Hepatocyte (in vitro differentiated cells): Measurements from ENCODE around the gene CDH6. TPM values are rescaled to one million over a fixed set of nuclear protein-coding genes. Genes with fewer than 3 reads are reported as not detected.

ENCODE experiments used
- DNase-seq: peaks from one replicate; pipeline ENCODE4 v3.0.0-alpha.2; 2016; ENCODE audit warnings: low spot score
- H2AFZ ChIP-seq: fragments of 200-600 bp; sonication (generic); 2 replicates; pipeline ENCODE4 v1.6.0; 2016; ENCODE audit warnings: antibody characterized with exemption, mild to moderate bottlenecking
- H3K27ac ChIP-seq: fragments of 200-600 bp; sonication (generic); 2 replicates; pipeline ENCODE4 v1.5.1; 2016; ENCODE audit warnings: mild to moderate bottlenecking
- H3K27me3 ChIP-seq: fragments of 200-600 bp; sonication (generic); 2 replicates; pipeline ENCODE4 v1.6.1; 2016
- H3K36me3 ChIP-seq: fragments of 200-600 bp; sonication (generic); replicated peaks from 2 replicates; pipeline ENCODE4 v1.5.1; 2016; ENCODE audit warnings: low read depth; ENCODE audit not compliant: insufficient read depth
- H3K4me1 ChIP-seq: fragments of 200-600 bp; sonication (generic); 2 replicates; pipeline ENCODE4 v1.5.1; 2016; ENCODE audit warnings: mild to moderate bottlenecking, moderate library complexity; ENCODE audit not compliant: insufficient read depth
- H3K4me2 ChIP-seq: fragments of 200-600 bp; sonication (generic); 2 replicates; pipeline ENCODE4 v1.6.0; 2016
- H3K4me3 ChIP-seq: fragments of 200-600 bp; sonication (generic); 2 replicates; pipeline ENCODE4 v1.5.1; 2016; ENCODE audit warnings: mild to moderate bottlenecking
- H3K79me2 ChIP-seq: fragments of 200-600 bp; sonication (generic); 2 replicates; pipeline ENCODE4 v1.6.0; 2017; ENCODE audit warnings: mild to moderate bottlenecking
- H3K9me2 ChIP-seq: fragments of 200-600 bp; sonication (generic); replicated peaks from 2 replicates; pipeline ENCODE4 v1.6.0; 2017; ENCODE audit warnings: mild to moderate bottlenecking; ENCODE audit not compliant: insufficient read depth
- H3K9me3 ChIP-seq: fragments of 200-600 bp; sonication (generic); 2 replicates; pipeline ENCODE4 v1.5.1; 2016; ENCODE audit warnings: low read depth, mild to moderate bottlenecking
- H4K20me1 ChIP-seq: fragments of 200-600 bp; sonication (generic); 2 replicates; pipeline ENCODE4 v1.6.0; 2016; ENCODE audit warnings: mild to moderate bottlenecking; ENCODE audit not compliant: insufficient read depth, poor library complexity, severe bottlenecking
- EZH2 ChIP-seq: fragments of 200-600 bp; sonication (generic); IDR thresholded peaks from 2 replicates; pipeline ENCODE4 v1.6.1; 2016; ENCODE audit warnings: antibody characterized with exemption, mild to moderate bottlenecking, borderline replicate concordance
- EZH2phosphoT487 ChIP-seq: fragments of 200-600 bp; sonication (generic); IDR thresholded peaks from one replicate; pipeline ENCODE4 v1.6.1; 2018; ENCODE audit warnings: antibody characterized with exemption, mild to moderate bottlenecking, low read depth, moderate library complexity; ENCODE audit not compliant: unreplicated experiment, severe bottlenecking
- WGBS: methylation state at CpG from one replicate; pipeline ENCODE4 v1.1.6; 2016; ENCODE audit warnings: low lambda C conversion rate; ENCODE audit errors: missing lambda C conversion rate; 5-methylcytosine and 5-hydroxymethylcytosine counted together
- polyA plus RNA-seq: library from polyadenylated mRNA; unstranded; fragments of >200 nt; fragmentation: Nextera tagmentation; extraction: Ambion mirVana; gene quantifications from 2 replicates; pipeline ENCODE4 v1.2.1, GENCODE V29; 2016
- total RNA-seq: library from RNA; depleted of rRNA; stranded (reverse); fragments of >200 nt; gene quantifications from 2 replicates; pipeline ENCODE4 v1.2.3, GENCODE V29; 2014
- TF ChIP-seq, protein P1 (sequence below): fragments of 200-600 bp; sonication (generic); IDR thresholded peaks from 2 replicates; pipeline ENCODE4 v1.5.1; 2016; ENCODE audit warnings: antibody characterized with exemption, mild to moderate bottlenecking; ENCODE audit not compliant: poor library complexity

The CDH6 gene
- total and polyA plus RNA-seq, 2 experiments from 2014 or later = 11.6 to 36.9 TPM

DNA sequence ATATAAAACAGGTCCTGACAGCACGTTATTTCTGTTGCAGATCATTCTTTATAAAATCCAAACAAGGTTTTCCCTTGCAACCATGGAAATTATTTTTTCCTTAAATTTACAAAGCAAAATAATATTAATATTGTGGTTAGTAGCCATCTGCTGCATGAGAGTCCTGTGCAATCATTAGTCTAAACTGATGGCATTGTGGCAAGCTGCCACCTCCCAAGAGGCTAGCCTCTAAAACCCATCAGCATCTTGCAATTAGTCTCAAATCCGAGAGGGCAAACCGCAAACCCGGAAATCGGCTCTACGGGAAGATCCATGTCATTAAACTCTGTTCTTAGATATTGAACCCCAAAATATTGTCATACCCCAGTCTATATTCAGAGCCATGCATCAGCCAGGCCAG is 11.3 kb upstream of the CDH6 start:
- Histone ChIP-seq H4K20me1 (no peaks in the 10 kb centered on the region), H3K27ac (no peak overlapping the region), H2AFZ (no peak overlapping the region), H3K9me2 (no peaks in the 10 kb centered on the region), H3K27me3 (peaks cover 5% of the 10 kb centered on the region), H3K9me3 (no peaks in the 10 kb centered on the region), H3K4me2 (no peak overlapping the region), H3K79me2 (no peaks in the 10 kb centered on the region), H3K4me3 (no peak overlapping the region), H3K4me1 (no peaks in the 10 kb centered on the region), H3K36me3 (no peaks in the 10 kb centered on the region)
- 97% methylated on average over 6 of the region's 6 CpGs for WGBS
- TF ChIP-seq, protein P1, sequence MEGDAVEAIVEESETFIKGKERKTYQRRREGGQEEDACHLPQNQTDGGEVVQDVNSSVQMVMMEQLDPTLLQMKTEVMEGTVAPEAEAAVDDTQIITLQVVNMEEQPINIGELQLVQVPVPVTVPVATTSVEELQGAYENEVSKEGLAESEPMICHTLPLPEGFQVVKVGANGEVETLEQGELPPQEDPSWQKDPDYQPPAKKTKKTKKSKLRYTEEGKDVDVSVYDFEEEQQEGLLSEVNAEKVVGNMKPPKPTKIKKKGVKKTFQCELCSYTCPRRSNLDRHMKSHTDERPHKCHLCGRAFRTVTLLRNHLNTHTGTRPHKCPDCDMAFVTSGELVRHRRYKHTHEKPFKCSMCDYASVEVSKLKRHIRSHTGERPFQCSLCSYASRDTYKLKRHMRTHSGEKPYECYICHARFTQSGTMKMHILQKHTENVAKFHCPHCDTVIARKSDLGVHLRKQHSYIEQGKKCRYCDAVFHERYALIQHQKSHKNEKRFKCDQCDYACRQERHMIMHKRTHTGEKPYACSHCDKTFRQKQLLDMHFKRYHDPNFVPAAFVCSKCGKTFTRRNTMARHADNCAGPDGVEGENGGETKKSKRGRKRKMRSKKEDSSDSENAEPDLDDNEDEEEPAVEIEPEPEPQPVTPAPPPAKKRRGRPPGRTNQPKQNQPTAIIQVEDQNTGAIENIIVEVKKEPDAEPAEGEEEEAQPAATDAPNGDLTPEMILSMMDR = no peak
- no peak for TF ChIP-seq EZH2
- no peak for TF ChIP-seq EZH2phosphoT487
- DNase-seq = no peak

DNA sequence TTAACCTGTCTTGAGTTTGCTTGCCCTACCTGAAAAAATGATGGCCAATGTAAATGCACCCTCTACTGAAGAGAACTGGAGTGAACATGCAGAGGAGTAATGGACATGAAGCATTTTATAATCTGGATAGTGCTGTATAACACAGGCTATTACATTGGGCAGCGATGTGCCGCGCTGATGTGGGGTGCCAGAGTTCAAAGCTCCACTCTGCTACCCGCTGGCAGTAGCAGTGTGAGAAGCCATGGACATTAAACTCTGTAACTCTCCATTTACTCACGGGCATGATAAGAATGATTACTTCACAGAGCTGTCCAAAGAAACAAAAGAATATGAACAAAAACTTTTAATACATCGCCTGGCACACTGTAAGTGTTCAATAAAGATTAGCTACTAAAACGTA is 7.5 kb upstream of the CDH6 start:
- TF ChIP-seq, protein P1 = no peak
- no peak for TF ChIP-seq EZH2phosphoT487
- no peak for TF ChIP-seq EZH2
- Histone ChIP-seq H3K27me3 (peaks cover 5% of the 10 kb centered on the region), H3K4me2 (no peak overlapping the region), H3K9me3 (no peaks in the 10 kb centered on the region), H3K4me3 (no peak overlapping the region), H3K27ac (no peak overlapping the region), H3K9me2 (no peaks in the 10 kb centered on the region), H3K79me2 (no peaks in the 10 kb centered on the region), H3K4me1 (no peaks in the 10 kb centered on the region), H3K36me3 (no peaks in the 10 kb centered on the region), H2AFZ (no peak overlapping the region), H4K20me1 (no peaks in the 10 kb centered on the region)
- DNase-seq = no peak
- 87% methylated on average over 7 of the region's 7 CpGs for WGBS

- Histone ChIP-seq H3K4me2 (no peak overlapping the region), H3K79me2 (no peaks in the 10 kb centered on the region), H3K4me3 (no peak overlapping the region), H3K27ac (no peak overlapping the region), H3K27me3 (peaks cover 12% of the 10 kb centered on the region), H3K36me3 (no peaks in the 10 kb centered on the region), H3K9me3 (no peaks in the 10 kb centered on the region), H4K20me1 (no peaks in the 10 kb centered on the region), H2AFZ (no peak overlapping the region), H3K9me2 (no peaks in the 10 kb centered on the region), H3K4me1 (no peaks in the 10 kb centered on the region)
- peak; percentile 62 for DNase-seq
- TF ChIP-seq EZH2phosphoT487 = no peak
- TF ChIP-seq, protein P1 = peak; percentile 76
- no peak for TF ChIP-seq EZH2
- 21% methylated on average over 5 of the region's 5 CpGs for WGBS
Observed at GRCh38 chr5:31186672-31187267, 6.7 kb upstream of the CDH6 start.

GRCh38 chr5:31187591-31187990 is 5.9 kb upstream of the CDH6 start:
- Histone ChIP-seq H3K4me2 (no peak overlapping the region), H3K27ac (no peak overlapping the region), H3K27me3 (peaks cover 21% of the 10 kb centered on the region), H3K36me3 (no peaks in the 10 kb centered on the region), H3K9me2 (no peaks in the 10 kb centered on the region), H3K4me3 (no peak overlapping the region), H3K4me1 (no peaks in the 10 kb centered on the region), H2AFZ (no peak overlapping the region), H3K9me3 (no peaks in the 10 kb centered on the region), H3K79me2 (no peaks in the 10 kb centered on the region), H4K20me1 (no peaks in the 10 kb centered on the region)
- TF ChIP-seq EZH2 (no peak), EZH2phosphoT487 (no peak)
- TF ChIP-seq, protein P1 = no peak
- 73% methylated on average over 7 of the region's 7 CpGs for WGBS
- no peak for DNase-seq
